ENCODE measurements around the gene CDX1. TPM values are rescaled to one million over a fixed set of nuclear protein-coding genes. Genes with fewer than 3 reads are reported as not detected.

CDX1 gene
- total RNA-seq, 1 experiment from 2014 or later = 0.22 TPM

DNA sequence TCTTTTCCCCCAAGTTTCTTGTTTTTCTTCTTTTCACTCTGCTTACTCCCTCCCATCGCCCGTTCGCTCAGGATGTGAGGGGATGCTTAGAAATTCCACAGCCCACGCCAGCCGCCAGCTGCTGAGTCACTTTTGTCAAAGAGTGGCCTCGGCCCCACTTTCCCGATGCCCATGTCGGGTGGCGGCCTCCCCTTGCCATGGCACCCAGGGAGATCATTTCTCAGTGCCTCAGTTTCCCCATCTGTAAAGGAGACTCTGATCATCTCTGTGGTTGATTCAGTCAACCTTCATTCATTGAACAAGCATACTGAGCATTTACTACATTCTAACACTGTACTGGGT is 10.6 kb upstream of the CDX1 start:
- Histone ChIP-seq H3K9me3 (ENCODE audit: control insufficient read depth, low read depth, low read length) (no peaks in the 10 kb centered on the region), H3K18ac (ENCODE audit: insufficient read length, low read depth, low read length) (no peak overlapping the region), H2BK15ac (ENCODE audit: low read depth, low read length) (no peak overlapping the region), H3K9ac (ENCODE audit: extremely low read depth, insufficient read length, low read length) (no peak overlapping the region), H3K27me3 (ENCODE audit: insufficient read depth, low read length) (no peaks in the 10 kb centered on the region; the same call in 1 of the 2 replicates), H3K4me1 (ENCODE audit: insufficient read depth, low read length) (peaks cover 4% of the 10 kb centered on the region), H4K20me1 (ENCODE audit: control insufficient read depth, insufficient read depth, insufficient read length) (no peaks in the 10 kb centered on the region), H2BK12ac (ENCODE audit: insufficient read length, low read depth, low read length) (no peak overlapping the region), H3K79me2 (ENCODE audit: insufficient read depth, low read length) (no peaks in the 10 kb centered on the region), H2AK5ac (ENCODE audit: insufficient read length, low read length) (no peak overlapping the region), H3K23ac (ENCODE audit: insufficient read length, low read depth, low read length) (no peak overlapping the region), H3K27ac (ENCODE audit: insufficient read length, low read depth, low read length) (no peak overlapping the region), H4K8ac (replicated peaks; ENCODE audit: insufficient read length, low read depth, low read length) (no peak overlapping the region), H3T11ph (ENCODE audit: low read length) (no peak overlapping the region), H2AFZ (ENCODE audit: low read length) (peak overlapping the region; percentile 81), H3K79me1 (ENCODE audit: insufficient read depth, low read depth, low read length, poor library complexity, severe bottlenecking) (no peaks in the 10 kb centered on the region), H4K91ac (ENCODE audit: insufficient read length, low read depth, low read length) (no peak overlapping the region), H3K4me2 (ENCODE audit: insufficient read depth, insufficient read length, low read length) (peak overlapping the region; percentile 27), H2BK5ac (ENCODE audit: insufficient read length, low read length) (no peak overlapping the region), H3K14ac (ENCODE audit: insufficient read depth, low read length) (peak overlapping the region; percentile 10; the same call in 1 of the 2 replicates), H4K5ac (ENCODE audit: insufficient read length, low read depth, low read length) (no peak overlapping the region), H2BK120ac (ENCODE audit: low read depth, low read length, poor library complexity, severe bottlenecking) (no peak overlapping the region), H2BK20ac (ENCODE audit: low read depth, low read length, poor library complexity, severe bottlenecking) (no peak overlapping the region), H3K4ac (ENCODE audit: low read depth, low read length) (no peak overlapping the region), H3K23me2 (ENCODE audit: insufficient read length, low read depth, low read length, poor library complexity, severe bottlenecking) (peaks cover 5% of the 10 kb centered on the region), H3K56ac (ENCODE audit: insufficient read length, low read depth, low read length) (no peak overlapping the region)
- H3K9me3 Mint-ChIP-seq = no peaks in the 10 kb centered on the region
- peak overlapping the region; percentile 42 to 79; a peak in 4 of 5 replicates for H3K4me3 Mint-ChIP-seq
- H3K36me3 Mint-ChIP-seq (ENCODE audit: insufficient read depth in 1 of 3, low read depth in 3 of 3) = no peaks in the 10 kb centered on the region; a peak in 1 of 7 replicates
- peak overlapping the region in 1 of 3 experiments; percentile 68; a peak in 2 of 7 replicates for H3K27ac Mint-ChIP-seq
- no peak for DNase-seq
- H3K27me3 Mint-ChIP-seq (ENCODE audit: low read depth) = peaks cover 34% of the 10 kb centered on the region
- no CpG with 5 or more reads among the region's 9 CpGs for WGBS (ENCODE audit: extremely low coverage, insufficient read length, low lambda C conversion rate)
- peaks cover 24 to 39% of the 10 kb centered on the region in 2 experiments for H3K4me1 Mint-ChIP-seq
- TF ChIP-seq, protein P1, sequence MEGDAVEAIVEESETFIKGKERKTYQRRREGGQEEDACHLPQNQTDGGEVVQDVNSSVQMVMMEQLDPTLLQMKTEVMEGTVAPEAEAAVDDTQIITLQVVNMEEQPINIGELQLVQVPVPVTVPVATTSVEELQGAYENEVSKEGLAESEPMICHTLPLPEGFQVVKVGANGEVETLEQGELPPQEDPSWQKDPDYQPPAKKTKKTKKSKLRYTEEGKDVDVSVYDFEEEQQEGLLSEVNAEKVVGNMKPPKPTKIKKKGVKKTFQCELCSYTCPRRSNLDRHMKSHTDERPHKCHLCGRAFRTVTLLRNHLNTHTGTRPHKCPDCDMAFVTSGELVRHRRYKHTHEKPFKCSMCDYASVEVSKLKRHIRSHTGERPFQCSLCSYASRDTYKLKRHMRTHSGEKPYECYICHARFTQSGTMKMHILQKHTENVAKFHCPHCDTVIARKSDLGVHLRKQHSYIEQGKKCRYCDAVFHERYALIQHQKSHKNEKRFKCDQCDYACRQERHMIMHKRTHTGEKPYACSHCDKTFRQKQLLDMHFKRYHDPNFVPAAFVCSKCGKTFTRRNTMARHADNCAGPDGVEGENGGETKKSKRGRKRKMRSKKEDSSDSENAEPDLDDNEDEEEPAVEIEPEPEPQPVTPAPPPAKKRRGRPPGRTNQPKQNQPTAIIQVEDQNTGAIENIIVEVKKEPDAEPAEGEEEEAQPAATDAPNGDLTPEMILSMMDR (conservative IDR thresholded peaks at IDR 0.05) = no peak

All from H9 (cell line).